IgD-negative memory B cell (primary cell): ENCODE results near the gene APOL5. TPM values are rescaled to one million over a fixed set of nuclear protein-coding genes. Genes with fewer than 3 reads are reported as not detected.

Source experiments
- H3K27ac Mint-ChIP-seq, 3 donors: one replicate each; pipeline ENCODE4 v1.8.0; 2020 to 2022; ENCODE audit warnings: mild to moderate bottlenecking in 3 of 3, mixed read lengths in 3 of 3, moderate library complexity in 1 of 3
- H3K27me3 Mint-ChIP-seq: one replicate; pipeline ENCODE4 v1.8.0; 2021; ENCODE audit warnings: mixed read lengths
- H3K36me3 Mint-ChIP-seq: one replicate; pipeline ENCODE4 v1.8.0; 2020; ENCODE audit warnings: mild to moderate bottlenecking, mixed read lengths
- H3K4me1 Mint-ChIP-seq, 3 donors: one replicate each; pipeline ENCODE4 v1.8.0; 2020 to 2022; ENCODE audit warnings: mixed read lengths in 3 of 3, mild to moderate bottlenecking in 1 of 3
- H3K4me3 Mint-ChIP-seq, 4 donors: one replicate each; pipeline ENCODE4 v1.8.0; 2020 to 2022; ENCODE audit warnings: mild to moderate bottlenecking in 4 of 4, mixed read lengths in 4 of 4, moderate library complexity in 3 of 4
- H3K9me3 Mint-ChIP-seq, 3 donors: one replicate each; pipeline ENCODE4 v1.8.0; 2020 to 2021; ENCODE audit warnings: mixed read lengths in 3 of 3, mild to moderate bottlenecking in 1 of 3
- polyA plus RNA-seq: library from polyadenylated mRNA; unstranded; fragments of 300-500 nt; fragmentation: Illumina TruSeq; gene quantifications from one replicate; pipeline ENCODE4 v1.2.3, GENCODE V29; 2021

Gene APOL5
- polyA plus RNA-seq, 1 donor from 2014 or later, result not detected

- Mint-ChIP-seq H3K4me3 (no peak overlapping the region), H3K27me3 (peaks cover 18% of the 10 kb centered on the region), H3K36me3 (no peaks in the 10 kb centered on the region), H3K27ac (no peak overlapping the region), H3K4me1 (no peaks in the 10 kb centered on the region), H3K9me3 (no peaks in the 10 kb centered on the region)
Observed at GRCh38 chr22:35777335-35777975, 59.8 kb downstream of the APOL5 start.

Other genes starting within 250 kb of the APOL5 start
- gene RASD2, start 177.0 kb upstream of the APOL5 start, polyA plus RNA-seq, result not detected
- not detected for gene MB, start 100.5 kb upstream of the APOL5 start, polyA plus RNA-seq
- gene APOL6, start 69.4 kb upstream of the APOL5 start, polyA plus RNA-seq, result 4.9 TPM